Thyroid gland (tissue), 4 donors: ENCODE results near the gene C1QTNF12. TPM values are rescaled to one million over a fixed set of nuclear protein-coding genes. Genes with fewer than 3 reads are reported as not detected.

ENCODE experiments used
- DNase-seq, 2 donors: peaks; one replicate each; pipeline ENCODE4 v3.0.0-alpha.2; 2019
- H3K27ac ChIP-seq, 3 donors: fragments of 200-600 bp; sonication (generic); 1 replicate in 2 of 3; 2 replicates in 1 of 3; pipeline ENCODE4 v1.5.1; 2016 to 2019; ENCODE audit warnings: mild to moderate bottlenecking in 1 of 3, moderate library complexity in 1 of 3
- H3K27me3 ChIP-seq: fragments of 200-600 bp; sonication (generic); one replicate; pipeline ENCODE4 v1.5.1; 2019
- H3K36me3 ChIP-seq, 2 donors: fragments of 200-600 bp; sonication (generic); one replicate each; pipeline ENCODE4 v1.5.1; 2016 to 2019
- H3K4me1 ChIP-seq, 2 donors: fragments of 200-600 bp; sonication (generic); one replicate each; pipeline ENCODE4 v1.5.1; 2017 to 2019
- H3K4me3 ChIP-seq, 3 donors: fragments of 200-600 bp; sonication (generic); replicated peaks in 1 of 3; 1 replicate in 2 of 3; 2 replicates in 1 of 3; pipeline ENCODE4 v1.5.1; 2016; ENCODE audit warnings: mild to moderate bottlenecking in 1 of 3
- H3K9me3 ChIP-seq: fragments of 200-600 bp; sonication (generic); one replicate; pipeline ENCODE4 v1.5.1; 2017
- CTCF ChIP-seq, 6 experiments: fragments of 200-600 bp in 3 of 6; fragments of 450-650 bp in 3 of 6; sonication (generic) in 3 of 6; IDR thresholded peaks; one replicate each; pipeline ENCODE4 v1.5.1; 2016 to 2019; ENCODE audit warnings: antibody characterized with exemption in 6 of 6, mild to moderate bottlenecking in 2 of 6, inconsistent platforms in 1 of 6, moderate library complexity in 1 of 6
- POLR2A ChIP-seq, 2 donors: fragments of 450-650 bp; IDR thresholded peaks; one replicate each; pipeline ENCODE4 v1.6.1; 2017; ENCODE audit warnings: antibody characterized with exemption in 2 of 2, mild to moderate bottlenecking in 2 of 2, moderate library complexity in 1 of 2
- WGBS, 2 donors: methylation state at CpG; one replicate each; pipeline ENCODE4 v1.1.5; 2017; 5-methylcytosine and 5-hydroxymethylcytosine counted together
- intact Hi-C: fragments of 100-400 bp; cut with DNase I; formaldehyde crosslinking; loops from one replicate; pipeline ENCODE4 v1.15.1; 2023
- total RNA-seq, 4 donors: library from RNA; depleted of rRNA; stranded (reverse); fragments of >200 nt; gene quantifications; one replicate each; pipeline ENCODE4 v1.2.3, GENCODE V29; 2016

C1QTNF12 gene
- total RNA-seq, 4 donors from 2014 or later, result 0.83 TPM; not detected in 3

GRCh38 chr1:1272341-1273208, 26.1 kb upstream of the C1QTNF12 start:
- Histone ChIP-seq H3K4me3 (peak overlapping the region; percentile 79 to 98 (median 85)), H3K9me3 (no peaks in the 10 kb centered on the region), H3K36me3 (peaks cover 0 to 3% of the 10 kb centered on the region in 2 donors), H3K27me3 (no peaks in the 10 kb centered on the region), H3K27ac (peak overlapping the region in 1 of 3 donors; percentile 45), H3K4me1 (peaks cover 29 to 34% of the 10 kb centered on the region in 2 donors)
- no peak for DNase-seq
- intact Hi-C loops, result loop anchor here (10.0 kb wide), 1 partner anchor 52 kb away; the partner anchor contains the start of genes CPTP and INTS11
- TF ChIP-seq POLR2A (IDR thresholded peaks at IDR 0.05), result no peak
- no peak for TF ChIP-seq CTCF (IDR thresholded peaks at IDR 0.05)
- 42 to 68% methylated on average over 17 to 35 of the region's 43 CpGs for WGBS, 2 donors

GRCh38 chr1:1270813-1271212, 24.3 kb upstream of the C1QTNF12 start:
- peaks cover 29 to 34% of the 10 kb centered on the region in 2 donors for H3K4me1 ChIP-seq

GRCh38 chr1:1268284-1268682, 21.8 kb upstream of the C1QTNF12 start:
- 95 to 97% methylated on average over 8 to 13 of the region's 13 CpGs for WGBS, 2 donors
- intact Hi-C loops, result no loop called here
- H3K36me3 ChIP-seq, result peaks cover under 1 to 23% of the 10 kb centered on the region in 2 donors
- no peaks in the 10 kb centered on the region for H3K27me3 ChIP-seq
- H3K27ac ChIP-seq, result no peak overlapping the region
- TF ChIP-seq POLR2A (IDR thresholded peaks at IDR 0.05) (no peak), CTCF (IDR thresholded peaks at IDR 0.05) (no peak)
- no peak for DNase-seq
- no peak overlapping the region for H3K4me3 ChIP-seq
- H3K4me1 ChIP-seq, result peaks cover 22 to 28% of the 10 kb centered on the region in 2 donors
- H3K9me3 ChIP-seq, result no peaks in the 10 kb centered on the region

More at GRCh38 chr1:1270813-1271212, 24.3 kb upstream of the C1QTNF12 start:
- H3K36me3 ChIP-seq, result peaks cover 0 to 13% of the 10 kb centered on the region in 2 donors
- H3K9me3 ChIP-seq, result no peaks in the 10 kb centered on the region
- no peak overlapping the region for H3K27ac ChIP-seq
- no peak for DNase-seq
- intact Hi-C loops, result loop anchor here (10.0 kb wide), 1 partner anchor 54 kb away; the partner anchor contains the start of genes CPTP and INTS11
- H3K4me3 ChIP-seq, result peak overlapping the region in 1 of 3 donors; percentile 13
- no peaks in the 10 kb centered on the region for H3K27me3 ChIP-seq
- WGBS, 2 donors, result 25 to 44% methylated on average over 5 to 7 of the region's 7 CpGs
- no peak for TF ChIP-seq POLR2A (IDR thresholded peaks at IDR 0.05)
- TF ChIP-seq CTCF (IDR thresholded peaks at IDR 0.05), result no peak

GRCh38 chr1:1267488-1268283, 21.2 kb upstream of the C1QTNF12 start:
- TF ChIP-seq CTCF (IDR thresholded peaks at IDR 0.05) (no peak), POLR2A (IDR thresholded peaks at IDR 0.05) (no peak)
- H3K27ac ChIP-seq, result no peak overlapping the region
- H3K4me1 ChIP-seq, result peaks cover 20 to 26% of the 10 kb centered on the region in 2 donors
- H3K9me3 ChIP-seq, result no peaks in the 10 kb centered on the region
- intact Hi-C loops, result no loop called here
- H3K36me3 ChIP-seq, result peaks cover 7 to 29% of the 10 kb centered on the region in 2 donors
- DNase-seq, result no peak
- no peak overlapping the region for H3K4me3 ChIP-seq
- H3K27me3 ChIP-seq, result no peaks in the 10 kb centered on the region
- 95 to 97% methylated on average over 36 to 39 of the region's 39 CpGs for WGBS, 2 donors
